Head of caudate nucleus (tissue), 42 donors: Measurements from ENCODE around the gene RHOBTB3.
A peak's percentile ranks its signal among the peaks of the same experiment; 100 is the strongest.

Experiments
- DNase-seq, 42 donors: peaks; one replicate each; pipeline versions ENCODE4 v3.0.0 to v3.0.0-alpha.2; 2020 to 2021; ENCODE audit warnings: mixed read lengths in 7 of 42
- intact Hi-C: fragments of 100-400 bp; cut with DNase I; formaldehyde crosslinking; loops from one replicate; pipeline ENCODE4 v1.15.0; 2022

RHOBTB3 gene

DNA sequence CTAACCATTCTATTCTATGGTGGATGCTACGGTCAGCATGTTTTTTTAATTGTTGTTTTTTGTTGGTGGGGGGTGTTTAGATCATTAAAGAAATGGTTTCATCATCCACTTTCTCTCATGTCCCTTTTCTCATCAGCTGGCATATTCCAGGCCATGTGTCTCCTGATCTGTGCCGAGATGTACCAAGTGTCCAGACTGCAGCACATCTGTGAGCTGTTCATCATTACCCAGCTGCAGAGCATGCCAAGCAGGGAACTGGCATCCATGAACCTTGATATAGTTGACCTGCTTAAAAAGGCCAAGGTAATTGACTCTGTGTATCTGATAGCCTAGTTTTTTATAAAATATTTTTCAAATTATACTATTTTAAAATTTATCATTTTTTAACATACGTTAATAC lies 52.5 kb downstream of the RHOBTB3 start:
- peak in 8 of 42 donors; percentile 10 to 49 (median 22) for DNase-seq
- intact Hi-C loops = loop anchor here (5.0 kb wide), 1 partner anchor 64 kb away; no protein-coding TSS in a partner anchor

DNA sequence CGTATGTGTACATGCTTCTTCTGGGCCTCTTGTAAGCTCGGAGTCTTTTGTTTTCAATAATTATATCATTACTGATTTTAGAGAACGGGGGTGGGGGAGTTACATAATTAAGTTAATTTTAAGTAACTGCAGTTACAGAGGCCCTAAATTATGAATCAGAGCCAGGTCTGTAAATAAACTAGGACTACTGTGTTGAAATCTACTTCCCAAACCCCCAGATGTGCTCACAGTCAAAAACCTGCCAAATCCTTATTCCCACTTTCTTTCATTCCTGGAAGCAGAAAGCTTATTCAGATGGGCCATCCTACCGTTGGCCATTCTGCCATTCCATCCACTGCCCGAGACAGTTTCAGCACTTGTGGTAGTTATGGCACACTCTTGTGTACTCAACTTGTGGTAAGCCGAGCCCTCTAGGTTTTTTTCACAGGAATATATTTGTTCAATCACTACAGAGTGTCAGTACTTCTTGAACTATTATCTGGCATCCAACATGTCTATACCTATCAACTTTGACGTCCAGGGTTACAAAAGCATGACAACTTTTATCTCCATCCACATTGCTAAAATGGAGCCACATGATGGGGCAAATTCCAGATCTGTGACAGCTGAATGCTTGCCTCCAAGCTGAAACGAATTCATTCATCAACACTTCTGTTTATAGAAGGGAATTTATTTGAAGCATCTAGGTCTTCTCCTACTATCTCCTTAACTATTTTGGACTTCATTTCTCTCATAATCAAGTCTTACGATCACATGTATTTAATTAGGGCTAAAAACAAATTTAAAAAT lies 53.6 kb downstream of the RHOBTB3 start:
- DNase-seq = no peak
- intact Hi-C loops = loop anchor here (5.0 kb wide), 1 partner anchor 63 kb away; no protein-coding TSS in a partner anchor

DNA sequence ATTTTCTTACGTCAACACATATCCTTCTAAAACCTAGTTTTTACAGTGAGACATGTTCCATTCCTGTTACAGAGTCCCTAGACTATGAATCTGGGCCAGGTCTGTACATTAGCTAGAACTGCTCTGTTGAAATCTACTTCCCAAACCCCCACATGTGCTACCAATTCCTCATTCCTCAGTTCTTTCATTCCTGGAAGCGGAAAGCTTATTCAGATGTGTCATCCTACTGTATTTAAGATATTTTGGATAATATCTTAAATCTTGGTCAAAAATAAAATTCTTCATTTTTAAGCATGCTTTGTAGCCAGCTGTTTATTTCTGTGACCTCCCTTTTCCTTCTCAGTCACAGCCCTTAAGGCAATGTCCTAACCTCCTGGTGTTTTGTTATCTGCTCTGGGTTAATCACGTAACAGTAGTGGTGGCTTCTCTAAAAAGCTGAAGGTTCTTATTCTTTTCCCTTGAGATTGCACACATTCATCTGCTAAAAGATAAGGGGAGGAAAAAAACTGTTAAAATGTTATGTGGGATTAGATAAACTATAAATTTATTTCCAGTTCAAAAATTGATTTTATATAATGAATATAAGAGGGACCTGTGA lies 55.8 kb downstream of the RHOBTB3 start:
- no peak for DNase-seq
- intact Hi-C loops = no loop called here

DNA sequence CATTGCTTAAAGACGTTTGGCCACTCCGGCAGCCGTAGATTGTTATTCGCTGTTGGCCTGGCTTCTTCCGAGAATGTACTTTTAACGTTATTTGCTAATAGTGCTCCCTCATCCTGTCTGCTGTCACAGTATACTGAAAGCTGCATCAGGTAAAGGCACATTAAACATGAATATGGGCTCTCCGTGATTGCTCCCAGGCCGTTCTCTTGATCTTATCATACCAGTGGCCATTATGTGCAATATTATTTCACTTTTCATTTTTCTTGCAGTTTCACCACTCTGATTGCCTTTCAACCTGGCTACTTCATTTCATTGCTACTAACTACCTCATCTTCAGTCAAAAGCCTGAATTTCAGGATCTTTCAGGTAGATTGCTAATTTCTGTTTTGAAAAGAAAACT lies 57.4 kb downstream of the RHOBTB3 start:
- no peak for DNase-seq
- intact Hi-C loops = no loop called here

DNA sequence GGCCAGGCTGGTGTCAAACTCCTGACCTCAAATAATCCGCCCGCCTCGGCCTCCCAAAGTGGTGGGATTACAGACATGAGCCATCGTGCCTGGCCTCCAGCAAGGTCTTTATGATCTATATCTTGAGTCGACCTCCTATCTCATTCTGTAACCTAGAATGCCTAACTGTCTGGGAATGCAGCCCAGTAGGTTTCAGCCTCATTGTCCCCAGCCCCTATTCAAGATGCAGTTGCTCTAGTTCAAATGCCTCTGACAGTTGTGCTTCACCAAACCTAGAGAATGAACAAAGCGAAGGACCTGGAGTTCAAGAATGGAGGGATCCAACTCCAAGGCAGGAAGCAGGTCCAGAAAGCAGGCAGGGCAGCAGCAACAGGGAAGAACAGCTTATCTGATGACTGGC lies 60.6 kb downstream of the RHOBTB3 start:
- intact Hi-C loops = no loop called here
- DNase-seq = no peak

DNA sequence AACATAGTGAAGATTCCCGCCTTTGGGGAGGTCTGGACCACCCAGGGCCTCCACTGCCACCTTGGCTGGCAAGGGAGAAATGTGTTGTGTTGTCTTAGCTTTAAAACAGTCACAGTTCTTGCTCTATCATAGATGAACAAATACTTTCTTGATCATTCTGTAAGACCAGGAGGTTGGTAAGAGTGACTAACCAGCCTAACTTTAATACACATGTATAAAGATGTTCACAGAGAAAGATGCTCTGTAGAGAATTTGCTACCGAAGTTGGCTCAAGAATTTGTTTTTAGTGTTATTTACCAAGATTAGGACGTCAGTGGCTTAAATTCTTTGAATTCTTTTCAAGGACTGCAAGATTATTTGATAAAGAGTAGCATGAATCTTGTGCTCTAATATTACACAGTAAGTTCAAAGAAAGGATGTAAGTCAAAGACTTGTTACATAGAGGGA lies 63.0 kb downstream of the RHOBTB3 start:
- no peak for DNase-seq
- intact Hi-C loops = no loop called here

DNA sequence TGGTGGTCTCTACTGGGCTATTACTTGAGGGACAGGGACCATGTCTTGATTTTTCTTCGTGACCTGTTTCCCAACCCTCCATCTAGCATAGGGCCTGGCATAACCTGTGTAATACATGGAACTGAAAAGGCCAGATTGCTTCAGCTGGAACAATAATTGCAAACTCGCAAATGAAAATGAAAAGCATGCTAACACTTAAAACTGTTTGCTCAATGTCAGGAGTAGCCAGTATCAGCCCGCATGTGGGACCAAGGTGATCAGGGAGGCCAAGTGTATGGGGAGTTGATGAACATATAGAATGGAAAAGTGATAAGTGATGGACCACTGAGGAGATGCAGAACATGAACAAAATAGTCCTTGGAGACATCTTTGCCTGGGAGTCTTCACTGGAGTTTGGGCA lies 66.2 kb downstream of the RHOBTB3 start:
- no peak for DNase-seq
- intact Hi-C loops = no loop called here

DNA sequence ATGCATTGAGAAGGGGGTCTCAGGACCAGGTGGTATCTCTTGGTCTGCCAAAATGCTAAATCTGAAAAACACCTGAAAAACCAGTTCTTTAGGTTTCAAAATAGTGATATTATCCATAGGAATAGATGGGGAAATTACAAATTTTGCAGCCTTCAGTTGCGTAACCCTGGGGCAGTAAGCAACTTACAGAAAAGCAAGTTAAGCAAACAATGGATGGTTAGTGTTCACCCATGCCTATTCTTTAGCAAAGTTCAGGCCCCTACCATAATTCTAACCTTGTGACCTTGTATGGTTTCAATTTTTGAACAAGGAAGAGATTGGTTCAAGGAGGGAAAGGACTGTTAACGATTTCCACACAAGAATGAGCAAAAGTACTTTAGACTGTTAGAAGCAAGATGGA lies 66.9 kb downstream of the RHOBTB3 start:
- DNase-seq = no peak
- intact Hi-C loops = no loop called here

DNA sequence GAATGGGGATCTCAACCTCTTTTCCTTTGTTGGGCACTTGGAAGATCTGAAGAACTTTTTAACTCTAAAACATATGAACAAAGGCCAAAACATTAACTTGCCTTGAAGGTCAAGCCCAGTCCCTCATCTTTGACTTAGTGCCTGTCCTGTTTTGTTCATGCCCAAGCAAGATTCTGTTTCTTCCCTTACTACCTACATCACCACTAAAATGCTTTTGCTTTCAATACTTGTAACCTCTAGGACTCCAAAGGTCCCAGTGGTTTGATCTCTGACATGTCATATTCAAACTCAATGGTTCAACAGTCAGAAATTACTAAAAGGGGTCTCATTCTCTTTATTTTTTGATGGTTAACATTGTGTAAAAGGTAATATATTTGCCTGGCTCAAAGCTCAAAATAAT lies 67.4 kb downstream of the RHOBTB3 start:
- DNase-seq = no peak
- intact Hi-C loops = no loop called here

DNA sequence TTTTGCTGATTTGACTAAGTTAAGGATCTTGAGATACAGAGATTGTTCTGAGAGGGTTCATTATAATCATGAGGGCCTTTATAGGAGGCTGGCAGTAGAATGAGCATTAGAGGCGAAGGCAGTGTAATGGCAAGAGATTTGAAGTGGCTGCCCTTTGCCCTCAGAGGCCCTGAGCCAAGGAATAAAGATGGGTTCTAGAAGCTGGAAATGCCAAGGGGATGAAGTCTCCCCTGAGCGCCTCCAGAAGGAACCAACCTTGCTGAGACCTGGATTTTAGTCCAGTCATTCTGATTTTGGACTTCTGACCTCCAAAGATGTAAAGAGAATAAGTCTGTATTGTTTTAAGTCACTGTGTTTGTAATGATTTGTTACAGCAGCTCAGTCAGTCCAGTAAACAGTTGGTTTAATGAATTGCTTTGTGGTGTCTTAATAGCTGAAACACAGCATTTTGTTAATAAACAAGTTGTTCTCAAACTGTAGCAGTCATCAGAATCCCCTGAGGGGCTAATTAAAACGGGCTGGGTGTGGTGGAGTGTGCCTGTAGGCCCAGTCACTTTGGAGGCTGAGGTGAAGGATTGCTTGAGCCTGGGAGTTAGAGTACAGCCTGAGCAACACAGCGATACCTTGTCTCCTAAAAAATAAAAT lies 68.2 kb downstream of the RHOBTB3 start:
- no peak for DNase-seq
- intact Hi-C loops = no loop called here

DNA sequence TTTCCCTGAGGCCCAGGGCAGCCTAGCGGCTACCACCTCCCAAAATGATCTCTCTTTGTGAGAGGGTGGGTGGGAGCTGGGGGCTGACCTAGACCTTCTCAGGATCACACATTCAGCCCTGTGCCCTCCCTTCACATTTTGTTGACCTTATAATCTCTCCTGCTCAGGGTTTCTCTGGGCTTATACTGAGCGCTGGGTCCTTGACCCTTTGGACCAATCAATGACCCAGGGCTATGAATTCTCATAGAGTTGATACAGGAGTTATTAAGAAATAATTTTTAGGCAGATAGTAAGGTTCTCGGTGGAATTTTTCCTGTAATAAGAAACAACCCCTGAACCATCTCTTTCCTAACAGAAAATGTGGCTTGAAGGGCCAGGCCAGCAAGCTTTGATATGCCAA lies 69.4 kb downstream of the RHOBTB3 start:
- no peak for DNase-seq
- intact Hi-C loops = no loop called here

DNA sequence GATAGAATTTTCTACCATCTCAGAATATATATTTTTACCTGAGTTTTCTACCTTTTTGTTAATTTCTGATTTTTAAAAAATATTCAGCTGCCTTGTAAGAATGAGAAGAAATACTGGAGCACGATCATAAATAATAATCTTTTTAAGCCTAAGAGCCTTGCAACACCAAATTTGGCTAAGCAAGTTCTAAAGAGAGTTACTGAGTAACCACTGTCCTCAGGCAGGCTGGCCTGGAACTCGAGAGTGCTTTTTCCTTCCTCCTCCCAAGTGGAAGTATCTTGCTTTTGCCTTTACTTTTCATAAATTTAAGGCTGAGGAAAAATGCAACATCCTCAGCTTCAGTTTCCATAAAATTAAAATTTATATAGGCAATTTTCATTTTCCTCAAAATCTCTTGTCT lies 70.4 kb downstream of the RHOBTB3 start:
- DNase-seq = no peak
- intact Hi-C loops = no loop called here

DNA sequence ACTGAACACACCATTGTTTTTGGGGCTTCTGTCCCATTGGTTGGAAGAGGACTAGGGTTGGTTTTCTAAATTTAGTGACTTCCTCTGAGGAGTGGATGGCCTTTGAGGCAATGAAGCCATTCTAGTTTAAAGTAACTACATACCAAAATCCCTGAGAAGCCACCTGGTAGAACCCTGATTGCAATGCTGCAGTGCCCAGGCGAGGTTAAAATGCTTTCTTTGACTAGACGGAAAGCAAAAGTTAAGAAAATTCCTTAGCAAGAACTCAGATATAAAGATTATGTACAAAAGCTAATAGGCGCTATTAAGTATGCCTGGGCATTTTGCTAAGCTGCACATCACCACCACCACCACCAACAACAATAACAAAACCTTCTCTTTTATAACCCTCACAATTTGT lies 70.8 kb downstream of the RHOBTB3 start:
- no peak for DNase-seq
- intact Hi-C loops = no loop called here

DNA sequence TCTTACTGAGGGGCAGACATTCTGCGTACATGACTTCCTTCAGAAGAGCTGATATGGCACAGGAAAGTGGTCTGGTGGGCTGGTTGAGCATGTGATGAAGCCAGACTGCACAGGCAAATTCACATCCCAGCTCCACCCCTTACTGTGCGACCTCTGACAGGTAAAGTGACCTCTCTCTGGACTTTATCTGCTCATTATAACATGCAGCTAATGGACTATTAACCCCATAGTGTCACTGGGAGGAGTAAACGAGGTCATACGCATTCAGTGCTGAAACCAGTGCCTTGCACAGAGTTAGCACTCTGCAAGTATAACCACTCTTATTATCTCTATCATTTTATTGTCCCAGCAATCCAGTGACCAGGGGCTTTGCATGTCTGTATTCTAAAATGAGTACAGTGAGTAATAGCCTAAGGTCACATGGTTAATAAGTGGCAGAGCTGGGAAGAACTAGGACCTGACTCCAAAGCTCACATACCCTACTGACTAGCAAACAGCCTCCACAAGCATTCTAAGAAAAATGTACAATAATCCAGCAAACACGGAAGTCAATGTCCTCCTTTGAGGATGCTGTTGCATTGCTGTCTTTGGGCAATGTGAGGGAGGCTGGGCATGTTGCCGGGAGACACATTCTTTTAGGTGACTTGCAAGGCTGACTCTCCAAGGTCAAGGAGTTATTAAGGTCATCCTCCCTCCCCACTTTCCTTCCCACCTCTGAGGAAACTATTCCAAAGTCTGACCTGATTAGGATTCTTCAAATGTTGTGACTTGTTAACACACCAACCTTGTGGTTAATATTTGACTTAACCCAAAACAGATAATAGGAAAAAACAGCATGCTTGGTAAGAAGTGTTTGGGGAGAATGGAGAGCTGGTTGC lies 72.4 kb downstream of the RHOBTB3 start:
- DNase-seq = peak in 1 of 42 donors; percentile 14
- intact Hi-C loops = no loop called here

DNA sequence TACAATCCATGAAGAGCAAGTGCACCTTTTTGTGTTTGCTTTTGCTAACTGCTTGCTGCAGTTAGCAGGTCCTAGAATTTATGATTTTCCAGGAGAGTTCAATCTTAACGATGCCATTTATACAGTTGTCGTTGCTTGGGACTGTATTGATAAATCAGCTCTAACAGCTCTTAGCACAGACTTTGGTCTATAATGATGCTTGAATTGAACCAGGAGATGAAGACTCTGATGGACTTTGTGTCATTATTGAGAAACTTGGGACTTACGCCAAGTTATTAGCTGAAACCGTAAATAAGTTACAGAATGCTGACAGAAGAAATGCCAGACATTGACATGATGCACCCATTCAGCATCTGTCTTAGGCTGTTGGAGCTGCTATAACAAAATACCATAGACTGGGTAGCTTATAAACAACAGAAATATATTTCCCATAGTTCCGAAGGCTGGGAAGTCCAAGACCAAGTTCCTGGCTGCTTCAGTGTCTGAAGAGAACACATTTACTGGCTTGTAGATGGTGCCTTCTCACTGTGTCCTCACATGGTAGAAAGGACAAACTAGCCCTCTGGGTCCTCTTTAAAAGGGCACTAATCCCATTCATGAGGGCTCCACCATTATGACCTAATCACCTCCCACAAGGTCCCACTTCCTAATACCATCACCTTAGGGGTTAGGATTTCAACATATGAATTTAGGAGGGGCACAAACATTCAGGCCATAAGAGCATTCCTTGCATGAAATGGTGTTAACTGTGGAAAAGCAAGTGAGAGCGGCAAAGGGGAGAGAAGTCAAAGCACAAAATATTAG lies 73.8 kb downstream of the RHOBTB3 start:
- intact Hi-C loops = no loop called here
- DNase-seq = no peak

DNA sequence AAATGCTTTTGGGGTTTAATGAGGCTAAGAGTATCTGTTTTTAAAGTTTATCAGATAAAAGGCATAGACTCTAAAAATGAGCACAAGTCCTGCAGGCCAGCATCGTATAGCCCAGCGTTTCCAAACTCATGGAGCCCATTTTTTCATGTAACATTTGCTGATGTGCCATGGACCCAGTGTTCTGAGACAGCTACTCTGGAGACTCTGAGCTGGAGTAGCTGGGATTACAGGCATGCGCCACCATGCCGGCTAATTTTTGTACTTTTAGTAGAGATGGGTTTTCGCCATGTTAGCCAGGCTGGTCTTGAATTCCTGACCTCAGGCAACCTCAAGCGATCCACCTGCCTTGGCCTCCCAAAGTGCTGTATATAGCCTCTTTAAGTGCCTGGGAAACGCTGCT lies 75.6 kb downstream of the RHOBTB3 start:
- DNase-seq = no peak
- intact Hi-C loops = no loop called here

DNA sequence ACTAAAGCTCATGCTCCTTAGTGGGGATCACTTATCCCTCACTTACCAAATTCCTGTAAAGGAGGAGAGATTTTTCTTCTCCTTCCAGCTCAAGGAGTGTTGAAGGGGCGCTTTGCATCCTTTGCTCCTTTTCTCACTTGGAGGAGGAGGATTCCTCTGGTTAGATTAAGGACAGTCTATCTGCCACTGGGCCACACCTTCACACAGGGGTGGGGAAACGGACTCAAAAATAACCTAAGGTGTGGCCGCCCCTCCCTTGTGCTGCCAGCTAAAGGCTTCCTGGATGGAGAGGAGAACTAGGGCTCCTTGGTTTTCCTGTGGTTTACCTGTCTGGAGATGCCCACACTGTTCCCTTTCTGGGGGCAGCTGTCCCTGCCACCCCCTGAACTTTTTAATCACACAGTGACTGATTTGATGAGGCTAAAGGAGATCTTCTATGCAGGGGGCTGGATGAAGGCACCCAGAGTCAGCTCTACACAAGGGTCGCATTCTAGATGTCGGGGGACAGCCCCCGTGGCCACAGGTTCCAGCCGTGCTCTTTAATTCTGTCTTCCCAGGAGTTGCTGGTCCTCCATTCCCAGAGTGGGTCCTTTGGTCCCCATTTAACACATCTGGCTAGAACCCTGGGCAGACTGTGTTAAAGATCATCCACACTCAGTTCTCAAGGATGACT lies 77.0 kb downstream of the RHOBTB3 start:
- intact Hi-C loops = no loop called here
- DNase-seq = no peak
